ENCODE data around the gene WDR36.

DNA sequence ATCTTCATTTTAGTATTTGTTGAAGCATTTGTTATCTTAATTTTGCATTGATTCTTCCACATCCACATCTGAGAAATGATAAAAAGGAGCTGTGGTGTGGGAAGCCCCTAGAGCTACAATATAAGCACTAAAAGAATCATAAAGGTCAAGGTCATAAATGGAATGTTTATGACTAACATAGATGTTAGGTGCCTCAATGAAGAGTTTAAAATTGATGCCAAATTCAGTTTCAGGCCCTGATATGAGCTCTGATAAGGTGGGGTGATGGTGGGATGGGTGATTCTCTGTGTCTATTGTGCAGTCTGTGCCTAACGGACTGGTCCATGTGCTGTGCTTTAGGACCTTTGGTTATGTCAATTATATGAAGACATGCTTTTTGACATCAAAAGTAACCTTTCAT lies 70.9 kb downstream of the WDR36 start:
- TF ChIP-seq, protein P1, sequence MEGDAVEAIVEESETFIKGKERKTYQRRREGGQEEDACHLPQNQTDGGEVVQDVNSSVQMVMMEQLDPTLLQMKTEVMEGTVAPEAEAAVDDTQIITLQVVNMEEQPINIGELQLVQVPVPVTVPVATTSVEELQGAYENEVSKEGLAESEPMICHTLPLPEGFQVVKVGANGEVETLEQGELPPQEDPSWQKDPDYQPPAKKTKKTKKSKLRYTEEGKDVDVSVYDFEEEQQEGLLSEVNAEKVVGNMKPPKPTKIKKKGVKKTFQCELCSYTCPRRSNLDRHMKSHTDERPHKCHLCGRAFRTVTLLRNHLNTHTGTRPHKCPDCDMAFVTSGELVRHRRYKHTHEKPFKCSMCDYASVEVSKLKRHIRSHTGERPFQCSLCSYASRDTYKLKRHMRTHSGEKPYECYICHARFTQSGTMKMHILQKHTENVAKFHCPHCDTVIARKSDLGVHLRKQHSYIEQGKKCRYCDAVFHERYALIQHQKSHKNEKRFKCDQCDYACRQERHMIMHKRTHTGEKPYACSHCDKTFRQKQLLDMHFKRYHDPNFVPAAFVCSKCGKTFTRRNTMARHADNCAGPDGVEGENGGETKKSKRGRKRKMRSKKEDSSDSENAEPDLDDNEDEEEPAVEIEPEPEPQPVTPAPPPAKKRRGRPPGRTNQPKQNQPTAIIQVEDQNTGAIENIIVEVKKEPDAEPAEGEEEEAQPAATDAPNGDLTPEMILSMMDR (IDR thresholded peaks at IDR 0.05) = no peak
- TF ChIP-seq ZFX (IDR thresholded peaks at IDR 0.05; ENCODE audit: borderline replicate concordance) = no peak
